GM12878 (cell line): ENCODE data around the gene ACRBP. TPM values are rescaled to one million over a fixed set of nuclear protein-coding genes. Genes with fewer than 3 reads are reported as not detected.

ENCODE experiments used
- ATAC-seq: fragments of 200-7000 bp; cut with Tn5 transposase; 3 replicates; pipeline ENCODE4 v1.9.1; 2020; ENCODE audit warnings: mild to moderate bottlenecking, moderate library complexity
- BruUV-seq: library from RNA; stranded (reverse); fragments of 400-500 nt; replicated peaks from 2 replicates; lab custom pipeline; 2021; lab: Mats Ljungman, UMichigan
- CTCF ChIA-PET: fragments of 300-600 bp; sonication (Branson Sonifier 250); formaldehyde crosslinking; extraction: SDS; loops from one replicate; lab custom pipeline; 2021; ENCODE audit warnings: inconsistent platforms; lab: Yijun Ruan, JAX
- POLR2A ChIA-PET: fragments of 350-600 bp; formaldehyde crosslinking; extraction: SDS; loops from one replicate; lab custom pipeline; 2021; ENCODE audit warnings: inconsistent platforms; lab: Charles Lee
- RAD21 ChIA-PET: fragments of 300-600 bp; sonication (Branson Sonifier 250); formaldehyde crosslinking; loops from one replicate; lab custom pipeline; 2023; ENCODE audit warnings: antibody characterized with exemption; ENCODE audit not compliant: unreplicated experiment; lab: Charles Lee
- SMC1A ChIA-PET: fragments of 300-600 bp; sonication (Branson Sonifier 250); formaldehyde crosslinking; loops from one replicate; lab custom pipeline; 2023; ENCODE audit not compliant: unreplicated experiment, uncharacterized antibody; lab: Charles Lee
- DNase-seq: peaks from one replicate; pipeline ENCODE4 v3.0.0-alpha.2; 2011; ENCODE audit warnings: low read depth, low spot score
- FAIRE-seq: peaks from 3 replicates; lab custom pipeline; 2011; peaks lifted over from hg19 to GRCh38; lab: Jason Lieb, UNC
- H2AFZ ChIP-seq: 2 replicates; pipeline ENCODE4 v1.6.0; 2011; ENCODE audit warnings: low read depth, low read length, control low read depth; ENCODE audit not compliant: control insufficient read depth
- H3K27ac ChIP-seq: 2 replicates; pipeline ENCODE4 v1.5.1; 2011; ENCODE audit warnings: control low read depth; ENCODE audit not compliant: control insufficient read depth, insufficient read depth
- H3K27me3 ChIP-seq, 2 experiments: replicated peaks in 1 of 2; 2 replicates each; pipeline versions ENCODE4 v1.6.0 to v1.6.1; 2011; ENCODE audit warnings: low read length in 1 of 2; ENCODE audit not compliant: control insufficient read depth in 2 of 2, insufficient read depth in 2 of 2
- H3K36me3 ChIP-seq, 2 experiments: 2 replicates each; pipeline ENCODE4 v1.5.1; 2011; ENCODE audit warnings: low read length in 1 of 2; ENCODE audit not compliant: control insufficient read depth in 2 of 2, insufficient read depth in 2 of 2
- H3K4me1 ChIP-seq: 2 replicates; pipeline ENCODE4 v1.6.1; 2011; ENCODE audit warnings: mild to moderate bottlenecking, low read length, moderate library complexity, mixed read lengths; ENCODE audit not compliant: control insufficient read depth, insufficient read depth
- H3K4me2 ChIP-seq: 2 replicates; pipeline ENCODE4 v1.6.0; 2011; ENCODE audit warnings: control low read depth; ENCODE audit not compliant: control insufficient read depth, insufficient read depth
- H3K4me3 ChIP-seq: fragments of 200-600 bp; sonication (generic); 2 replicates; pipeline ENCODE4 v1.5.1; 2016
- H3K79me2 ChIP-seq: 2 replicates; pipeline ENCODE4 v1.6.0; 2011; ENCODE audit warnings: low read length; ENCODE audit not compliant: control insufficient read depth, insufficient read depth
- H3K9ac ChIP-seq: 2 replicates; pipeline ENCODE4 v1.8.0; 2011; ENCODE audit warnings: low read length, control low read depth, mixed read lengths; ENCODE audit not compliant: control insufficient read depth, insufficient read depth
- H3K9me3 ChIP-seq: replicated peaks from 3 replicates; pipeline ENCODE4 v1.5.1; 2011; ENCODE audit warnings: mild to moderate bottlenecking, low read length; ENCODE audit not compliant: control insufficient read depth, insufficient read depth
- H4K20me1 ChIP-seq: 2 replicates; pipeline ENCODE4 v1.6.0; 2011; ENCODE audit not compliant: control insufficient read depth, insufficient read depth
- BRCA1 ChIP-seq: IDR thresholded peaks from 2 replicates; pipeline ENCODE4 v1.6.1; 2011; ENCODE audit warnings: low read depth, low read length, improper control_type of control experiment
- CHD1 ChIP-seq: IDR thresholded peaks from 2 replicates; pipeline ENCODE4 v1.6.1; 2012; ENCODE audit warnings: low read depth, low read length, improper control_type of control experiment
- FOXK2 ChIP-seq: fragments of 450-650 bp; IDR thresholded peaks from 2 replicates; pipeline ENCODE4 v1.6.1; 2017; ENCODE audit warnings: mild to moderate bottlenecking, moderate library complexity
- HDAC6 ChIP-seq: fragments of 200-600 bp; sonication (generic); IDR thresholded peaks from one replicate; pipeline ENCODE4 v1.8.0; 2017; ENCODE audit warnings: antibody characterized with exemption; ENCODE audit not compliant: unreplicated experiment
- IRF4 ChIP-seq: IDR thresholded peaks from 2 replicates; pipeline ENCODE4 v1.6.1; 2011; ENCODE audit warnings: low read depth, low read length
- LARP7 ChIP-seq: fragments of 450-650 bp; IDR thresholded peaks from 2 replicates; pipeline ENCODE4 v1.6.1; 2017; ENCODE audit warnings: mild to moderate bottlenecking
- NFIC ChIP-seq: IDR thresholded peaks from 2 replicates; pipeline ENCODE4 v1.6.1; 2012; ENCODE audit warnings: low read depth, mild to moderate bottlenecking, inconsistent platforms, low read length, moderate library complexity
- RFX5 ChIP-seq: IDR thresholded peaks from 2 replicates; pipeline ENCODE4 v1.6.1; 2011; ENCODE audit warnings: low read depth, low read length, improper control_type of control experiment
- SREBF1 ChIP-seq: IDR thresholded peaks from 2 replicates; pipeline ENCODE4 v1.6.1; 2012; ENCODE audit warnings: mild to moderate bottlenecking, low read length
- WGBS: methylation state at CpG from one replicate; pipeline ENCODE4 v1.1.6; 2016; ENCODE audit warnings: low lambda C conversion rate; ENCODE audit not compliant: insufficient replicate concordance, insufficient coverage; ENCODE audit errors: missing lambda C conversion rate; 5-methylcytosine and 5-hydroxymethylcytosine counted together
- in situ Hi-C: fragments of 300-500 bp; cut with MboI; formaldehyde crosslinking; loops from 9 replicates; pipeline ENCODE4 v1.14.3; 2018; ENCODE audit warnings: mixed read lengths
- intact Hi-C: fragments of 100-400 bp; cut with micrococcal nuclease; formaldehyde crosslinking; loops from one replicate; pipeline ENCODE4 v1.14.2; 2022; ENCODE audit not compliant: unreplicated experiment
- polyA plus RNA-seq, 11 experiments: library from polyadenylated mRNA; depleted of rRNA in 4 of 11; unstranded in 6 of 11; stranded (reverse) in 5 of 11; fragments of >200 nt; fragmentation: Nextera tagmentation in 4 of 11; fragmentation: Illumina TruSeq in 1 of 11; extraction: Ambion mirVana in 4 of 11; extraction: Trizol in 1 of 11; gene quantifications; 1 replicate in 1 of 11; 2 replicates in 10 of 11; pipeline versions ENCODE4 v1.2.1 to v1.2.3, GENCODE V29; 2011 to 2016; ENCODE audit warnings: inconsistent platforms in 2 of 11, missing spikeins in 2 of 11, low read depth in 1 of 11
- total RNA-seq, 4 experiments: library from RNA; depleted of rRNA in 3 of 4; stranded (reverse); fragments of >200 nt in 3 of 4; fragmentation: Illumina TruSeq in 1 of 4; extraction: Trizol in 1 of 4; gene quantifications; 2 replicates each; pipeline versions ENCODE4 v1.2.1 to v1.2.3, GENCODE V29; 2013 to 2021
- TF ChIP-seq, protein P1 (sequence below): IDR thresholded peaks from 2 replicates; pipeline ENCODE4 v1.6.1; 2011; ENCODE audit warnings: low read depth, low read length, improper control_type of control experiment, borderline replicate concordance
- TF ChIP-seq, protein P2 (sequence below): fragments of 450-650 bp; IDR thresholded peaks from 2 replicates; pipeline ENCODE4 v1.6.1; 2017; ENCODE audit warnings: mild to moderate bottlenecking
- TF ChIP-seq, protein P3 (sequence below): IDR thresholded peaks from 2 replicates; pipeline ENCODE4 v1.6.1; 2012; ENCODE audit warnings: low read depth, low read length, improper control_type of control experiment

The ACRBP gene
- total and polyA plus RNA-seq, 10 of the 15 experiments (the other 5 are each of a cell fraction or from before 2014, with no cell fraction given) = 0.54 to 1.4 (median 0.87) TPM

DNA sequence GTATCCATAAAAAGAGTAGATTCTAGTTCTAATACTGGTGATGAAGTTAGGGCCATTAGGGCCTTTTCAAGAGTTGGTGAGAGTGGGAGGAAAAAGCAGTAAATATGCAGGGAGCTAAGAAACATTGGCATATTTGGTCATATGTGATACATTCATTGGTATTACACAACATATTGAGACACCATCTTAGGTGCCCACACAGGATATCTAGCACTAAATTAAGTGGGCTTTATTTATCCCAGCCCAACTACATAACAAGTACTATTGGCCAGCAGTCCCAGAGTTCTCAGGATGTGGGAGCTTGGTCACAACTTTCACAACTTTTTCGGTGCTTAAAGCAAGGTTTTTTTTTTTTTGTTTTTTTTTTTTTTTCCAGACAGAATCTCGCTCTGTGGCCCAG lies 17.7 kb upstream of the ACRBP start:
- no peaks in the 10 kb centered on the region for H3K27me3 ChIP-seq
- RAD21 ChIA-PET = interaction anchor here (1.3 to 2.4 kb wide), 3 partner anchors 24 to 59 kb away, joined by 3 to 10 read pairs (median 7); partner anchors contain the start of genes COPS7A and ZNF384
- POLR2A ChIA-PET = interaction anchor here (0.6 to 2.1 kb wide), 5 partner anchors 25 to 112 kb away, joined by 3 to 12 read pairs (median 5); partner anchors contain the start of genes COPS7A and ZNF384
- no peak overlapping the region for H3K4me3 ChIP-seq
- no TSS peak for BruUV-seq
- DNase-seq = no peak
- H3K9me3 ChIP-seq = no peaks in the 10 kb centered on the region
- WGBS = 100% methylated on average over 2 of the region's 2 CpGs
- no peaks in the 10 kb centered on the region; the same call in 1 of the 2 replicates for H3K4me1 ChIP-seq
- intact Hi-C loops = loop anchor here (5.0 kb wide), 1 partner anchor 48 kb away; no protein-coding TSS in a partner anchor
- CTCF ChIA-PET = interaction anchor here (0.6 to 2.9 kb wide), 6 partner anchors 21 to 101 kb away, joined by 3 to 24 read pairs (median 4); partner anchors contain the start of genes COPS7A, LPAR5 and MLF2
- TF ChIP-seq, protein P1, sequence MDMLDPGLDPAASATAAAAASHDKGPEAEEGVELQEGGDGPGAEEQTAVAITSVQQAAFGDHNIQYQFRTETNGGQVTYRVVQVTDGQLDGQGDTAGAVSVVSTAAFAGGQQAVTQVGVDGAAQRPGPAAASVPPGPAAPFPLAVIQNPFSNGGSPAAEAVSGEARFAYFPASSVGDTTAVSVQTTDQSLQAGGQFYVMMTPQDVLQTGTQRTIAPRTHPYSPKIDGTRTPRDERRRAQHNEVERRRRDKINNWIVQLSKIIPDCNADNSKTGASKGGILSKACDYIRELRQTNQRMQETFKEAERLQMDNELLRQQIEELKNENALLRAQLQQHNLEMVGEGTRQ = no peak
- TF ChIP-seq CHD1 (no peak), SREBF1 (no peak), LARP7 (no peak), HDAC6 (no peak), BRCA1 (no peak), FOXK2 (no peak), IRF4 (no peak), RFX5 (no peak), NFIC (no peak)
- TF ChIP-seq, protein P2, sequence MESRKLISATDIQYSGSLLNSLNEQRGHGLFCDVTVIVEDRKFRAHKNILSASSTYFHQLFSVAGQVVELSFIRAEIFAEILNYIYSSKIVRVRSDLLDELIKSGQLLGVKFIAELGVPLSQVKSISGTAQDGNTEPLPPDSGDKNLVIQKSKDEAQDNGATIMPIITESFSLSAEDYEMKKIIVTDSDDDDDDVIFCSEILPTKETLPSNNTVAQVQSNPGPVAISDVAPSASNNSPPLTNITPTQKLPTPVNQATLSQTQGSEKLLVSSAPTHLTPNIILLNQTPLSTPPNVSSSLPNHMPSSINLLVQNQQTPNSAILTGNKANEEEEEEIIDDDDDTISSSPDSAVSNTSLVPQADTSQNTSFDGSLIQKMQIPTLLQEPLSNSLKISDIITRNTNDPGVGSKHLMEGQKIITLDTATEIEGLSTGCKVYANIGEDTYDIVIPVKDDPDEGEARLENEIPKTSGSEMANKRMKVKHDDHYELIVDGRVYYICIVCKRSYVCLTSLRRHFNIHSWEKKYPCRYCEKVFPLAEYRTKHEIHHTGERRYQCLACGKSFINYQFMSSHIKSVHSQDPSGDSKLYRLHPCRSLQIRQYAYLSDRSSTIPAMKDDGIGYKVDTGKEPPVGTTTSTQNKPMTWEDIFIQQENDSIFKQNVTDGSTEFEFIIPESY = no peak
- TF ChIP-seq, protein P3, sequence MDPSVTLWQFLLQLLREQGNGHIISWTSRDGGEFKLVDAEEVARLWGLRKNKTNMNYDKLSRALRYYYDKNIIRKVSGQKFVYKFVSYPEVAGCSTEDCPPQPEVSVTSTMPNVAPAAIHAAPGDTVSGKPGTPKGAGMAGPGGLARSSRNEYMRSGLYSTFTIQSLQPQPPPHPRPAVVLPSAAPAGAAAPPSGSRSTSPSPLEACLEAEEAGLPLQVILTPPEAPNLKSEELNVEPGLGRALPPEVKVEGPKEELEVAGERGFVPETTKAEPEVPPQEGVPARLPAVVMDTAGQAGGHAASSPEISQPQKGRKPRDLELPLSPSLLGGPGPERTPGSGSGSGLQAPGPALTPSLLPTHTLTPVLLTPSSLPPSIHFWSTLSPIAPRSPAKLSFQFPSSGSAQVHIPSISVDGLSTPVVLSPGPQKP = no peak
- TF ChIP-seq, all 136 proteins: peak for 0
- ATAC-seq = no peak
- no peaks in the 10 kb centered on the region for H4K20me1 ChIP-seq
- in situ Hi-C loops = no loop called here
- no peak overlapping the region for H3K4me2 ChIP-seq
- no peak for FAIRE-seq
- H2AFZ ChIP-seq = no peak overlapping the region
- H3K9ac ChIP-seq = no peak overlapping the region
- SMC1A ChIA-PET = interaction anchor here (0.8 to 2.7 kb wide), 5 partner anchors 10 to 27 kb away, joined by 3 to 9 read pairs (median 4); partner anchors contain the start of gene ZNF384
- H3K79me2 ChIP-seq = peaks cover 8% of the 10 kb centered on the region
- H3K27ac ChIP-seq = no peak overlapping the region
- H3K36me3 ChIP-seq = peaks cover 16 to 18% of the 10 kb centered on the region in 2 experiments
